ENCODE results near the gene RP2. TPM values are rescaled to one million over a fixed set of nuclear protein-coding genes. Genes with fewer than 3 reads are reported as not detected.

The RP2 gene
- total RNA-seq, 1 donor from 2014 or later = 6.7 TPM

GRCh38 chrX:46844913-46845312 lies 8.1 kb downstream of the RP2 start:
- DNase-seq (ENCODE audit: low spot score) = no peak

GRCh38 chrX:46849933-46850332 lies 13.1 kb downstream of the RP2 start:
- no peak for DNase-seq (ENCODE audit: low spot score)

- DNase-seq (ENCODE audit: low spot score) = no peak
Measured at GRCh38 chrX:46850771-46851170, 13.9 kb downstream of the RP2 start.

DNA sequence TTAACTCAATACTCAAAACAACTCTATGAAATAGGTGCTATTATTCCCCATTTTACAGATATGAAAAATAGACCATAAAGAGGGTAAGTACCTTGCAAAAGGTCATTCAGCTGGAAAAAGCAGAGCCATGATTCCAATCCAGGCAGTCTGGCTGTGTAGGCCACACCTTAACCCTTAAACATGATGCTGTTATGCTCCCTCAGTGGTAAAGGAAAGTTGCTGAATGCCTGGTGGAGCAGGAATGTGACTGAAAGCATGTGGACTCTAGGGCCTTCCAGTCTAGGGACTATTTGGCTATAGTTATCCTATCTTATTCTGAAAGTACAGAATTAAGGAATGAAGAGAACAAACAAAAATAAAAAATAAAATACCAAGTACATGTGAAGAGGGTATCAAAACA lies 19.6 kb downstream of the RP2 start:
- no peak for DNase-seq (ENCODE audit: low spot score)

- DNase-seq (ENCODE audit: low spot score) = no peak
Measured at GRCh38 chrX:46860557-46860956, 23.7 kb downstream of the RP2 start.

DNA sequence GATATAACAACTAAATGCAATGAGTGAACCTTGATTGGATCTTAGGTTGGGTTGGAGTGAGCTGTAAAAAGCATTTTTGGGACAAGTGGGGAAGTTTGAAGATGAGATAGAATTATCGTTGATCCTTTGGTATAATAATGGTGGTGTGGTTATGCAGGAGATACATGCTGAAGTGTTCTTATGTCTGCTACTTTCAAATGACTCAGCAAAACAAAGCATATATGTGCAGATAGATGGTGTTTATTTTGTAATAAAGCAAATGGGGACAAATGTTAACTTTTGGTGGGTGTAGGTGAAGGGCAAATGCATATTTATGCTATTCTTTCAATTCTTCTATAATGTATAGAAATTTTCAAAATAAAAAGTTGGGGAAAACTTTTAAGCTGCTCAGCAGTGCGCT lies 26.2 kb downstream of the RP2 start:
- DNase-seq (ENCODE audit: low spot score) = no peak

GRCh38 chrX:46864606-46865005 lies 27.8 kb downstream of the RP2 start:
- DNase-seq (ENCODE audit: low spot score) = no peak

- DNase-seq (ENCODE audit: low spot score) = no peak
Measured at GRCh38 chrX:46865281-46865680, 28.4 kb downstream of the RP2 start.

DNA sequence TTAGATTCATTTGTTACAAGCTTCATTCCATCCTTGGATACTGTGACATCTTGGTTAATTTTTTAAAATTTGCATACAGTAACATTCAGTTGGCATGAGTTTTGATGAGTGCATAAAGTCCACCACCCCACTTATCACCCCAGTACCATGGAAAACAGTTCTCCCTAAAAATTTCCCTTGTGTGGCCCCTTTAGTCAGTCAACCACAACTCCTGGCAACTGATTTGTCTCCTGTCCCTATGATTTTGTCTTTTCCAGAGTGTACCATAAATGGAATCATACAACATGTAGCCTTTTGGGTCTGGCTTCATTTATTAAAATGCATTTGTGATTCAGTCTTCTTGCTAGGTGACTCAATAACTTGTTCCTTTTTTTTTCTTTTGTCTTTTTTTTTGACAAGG lies 29.9 kb downstream of the RP2 start:
- DNase-seq (ENCODE audit: low spot score) = no peak

GRCh38 chrX:46873746-46874145 lies 36.9 kb downstream of the RP2 start:
- DNase-seq (ENCODE audit: low spot score) = no peak

DNA sequence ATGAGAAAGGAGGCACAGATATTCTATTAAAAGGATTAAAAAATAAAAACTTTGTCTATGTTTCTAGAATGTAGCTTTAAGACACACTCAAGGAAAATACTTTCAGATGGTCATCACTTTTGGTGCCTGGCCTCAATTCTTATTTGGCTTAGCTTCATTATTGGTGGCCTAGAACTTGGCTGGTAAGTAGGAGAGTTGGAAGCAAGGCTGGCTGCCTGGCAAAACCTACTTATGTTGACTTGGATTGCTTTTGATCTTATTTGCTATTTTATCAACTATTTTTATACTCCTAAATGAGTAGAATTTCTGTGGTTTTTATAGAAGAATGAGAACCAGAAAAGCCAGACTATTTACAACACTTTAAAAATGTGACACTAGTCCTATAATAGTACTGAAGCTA lies 40.1 kb downstream of the RP2 start:
- DNase-seq (ENCODE audit: low spot score) = no peak

- DNase-seq (ENCODE audit: low spot score) = no peak
Measured at GRCh38 chrX:46882266-46882665, 45.4 kb downstream of the RP2 start.

- DNase-seq (ENCODE audit: low spot score) = no peak
Measured at GRCh38 chrX:46884799-46885198, 48.0 kb downstream of the RP2 start.

GRCh38 chrX:46898207-46898606 lies 61.4 kb downstream of the RP2 start:
- DNase-seq (ENCODE audit: low spot score) = no peak

DNA sequence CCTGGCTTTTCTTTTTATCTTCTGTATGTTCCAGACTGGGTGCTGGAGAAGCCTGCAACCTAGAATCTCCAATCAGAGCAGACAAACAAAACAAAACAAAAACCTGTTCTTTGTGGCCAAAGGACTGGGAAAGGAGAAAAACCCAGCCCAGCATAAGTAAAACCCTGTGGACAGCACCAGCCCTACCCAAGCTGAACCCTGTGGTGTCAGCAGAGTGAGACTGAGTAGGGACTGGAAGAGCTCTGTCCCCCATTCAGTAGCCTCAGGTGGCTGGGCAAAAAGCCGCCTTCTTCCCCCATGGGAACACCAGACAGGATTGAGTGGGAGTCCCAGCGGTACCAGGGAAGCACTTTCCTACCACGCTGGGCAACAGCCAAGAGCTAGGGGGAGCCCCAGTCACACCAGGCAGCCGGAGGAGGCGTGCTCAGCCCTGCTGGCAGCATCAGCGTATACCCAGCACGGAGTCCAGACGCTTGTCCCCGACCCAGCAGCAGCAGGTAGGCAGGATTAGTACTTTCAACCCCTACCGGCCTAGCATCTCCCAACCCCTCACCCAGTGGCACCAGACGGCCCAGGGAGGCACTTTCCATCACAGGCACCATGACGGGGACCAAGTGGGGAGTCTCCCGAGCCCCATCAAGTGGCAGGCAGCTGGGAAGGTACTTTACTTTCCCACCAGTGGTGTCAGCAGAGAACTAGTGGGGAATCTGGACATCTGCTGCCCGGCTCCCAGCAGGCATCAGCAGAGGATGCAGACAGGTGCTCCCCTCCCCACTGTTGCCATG lies 66.8 kb downstream of the RP2 start:
- DNase-seq (ENCODE audit: low spot score) = peak; percentile 78

DNA sequence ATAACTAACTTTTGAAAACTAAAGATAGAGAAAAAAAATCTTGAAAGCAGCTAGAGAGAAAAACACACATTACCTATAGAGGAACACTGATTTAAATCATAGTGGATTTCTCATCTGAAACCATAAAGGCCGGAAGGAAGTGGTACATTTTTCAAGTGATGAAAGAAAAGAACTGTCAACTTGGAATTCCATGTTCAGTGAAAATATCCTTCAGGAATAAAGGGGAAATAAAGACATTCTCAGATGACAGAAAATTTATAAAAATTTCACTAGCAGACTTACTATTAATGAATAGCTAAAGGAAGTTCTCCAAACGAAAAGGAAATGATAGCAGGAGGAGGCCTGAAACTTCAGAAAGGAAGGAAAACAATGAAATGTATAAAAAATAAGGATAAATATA lies 67.8 kb downstream of the RP2 start:
- no peak for DNase-seq (ENCODE audit: low spot score)

- no peak for DNase-seq (ENCODE audit: low spot score)
Measured at GRCh38 chrX:46910415-46910814, 73.6 kb downstream of the RP2 start.

- DNase-seq (ENCODE audit: low spot score) = peak; percentile 72
Measured at GRCh38 chrX:46912098-46912602, 75.3 kb downstream of the RP2 start, which contains the start of gene JADE3. Gene JADE3, plus strand, starts transcription at chrX:46912421. Its CDS starts 72,474 bp downstream, at chrX:46984895.

GRCh38 chrX:46912603-46913491 lies 76.0 kb downstream of the RP2 start:
- DNase-seq (ENCODE audit: low spot score) = peak; percentile 45

- peak; percentile 45 for DNase-seq (ENCODE audit: low spot score)
Measured at GRCh38 chrX:46913667-46914066, 76.8 kb downstream of the RP2 start.

DNA sequence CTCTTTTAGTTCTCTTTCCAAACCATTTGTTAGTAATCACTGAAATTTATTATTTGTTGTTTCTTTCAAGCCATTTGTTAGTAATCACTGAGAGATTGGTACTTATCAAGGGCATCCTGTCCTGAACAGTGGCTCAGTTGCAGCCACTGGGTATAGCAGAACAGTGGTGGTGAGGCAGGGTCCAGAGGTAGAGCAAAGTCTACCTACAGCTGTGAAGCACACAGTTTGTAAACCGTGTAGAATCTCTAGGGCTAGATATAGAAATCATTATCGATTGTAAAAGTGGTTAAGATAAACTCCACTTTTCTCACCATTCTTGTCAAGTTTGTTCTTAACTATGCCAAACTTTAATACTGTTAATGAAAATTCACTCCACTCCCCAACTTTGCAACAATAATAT lies 79.4 kb downstream of the RP2 start:
- no peak for DNase-seq (ENCODE audit: low spot score)

DNA sequence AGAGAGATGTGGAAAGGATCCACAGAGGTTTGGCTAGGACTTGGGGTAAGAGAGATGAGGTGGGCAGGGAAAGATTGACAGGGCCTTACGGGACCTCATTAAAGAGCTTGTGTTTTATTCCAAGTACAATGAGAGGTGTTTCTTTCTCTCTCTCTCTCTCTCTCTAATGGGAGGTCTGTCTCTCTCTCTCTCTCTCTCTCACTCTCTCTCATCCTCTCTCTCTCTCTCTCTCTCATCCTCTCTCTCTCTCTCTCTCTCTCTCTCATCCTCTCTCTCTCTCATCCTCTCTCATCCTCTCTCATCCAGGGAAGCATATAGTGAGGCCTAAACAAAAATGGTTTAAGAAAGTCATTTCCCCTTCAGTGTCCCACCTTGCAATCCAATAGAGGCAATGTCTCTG lies 80.8 kb downstream of the RP2 start:
- no peak for DNase-seq (ENCODE audit: low spot score)

- no peak for DNase-seq (ENCODE audit: low spot score)
Measured at GRCh38 chrX:46918434-46918833, 81.6 kb downstream of the RP2 start.
